Kidney glomerular epithelial cell (primary cell): ENCODE results near the gene HMG20A.
A peak's percentile ranks its signal among the peaks of the same experiment; 100 is the strongest.
"Not testable (repeated sequence)": the region's sequence is repeated elsewhere in the genome, so short reads cannot be mapped to it uniquely, and the experiment has no call there.

ENCODE experiments used
- DNase-seq: peaks from one replicate; lab custom pipeline; 2025; lab: John Stamatoyannopoulos, UW

Gene HMG20A

DNA sequence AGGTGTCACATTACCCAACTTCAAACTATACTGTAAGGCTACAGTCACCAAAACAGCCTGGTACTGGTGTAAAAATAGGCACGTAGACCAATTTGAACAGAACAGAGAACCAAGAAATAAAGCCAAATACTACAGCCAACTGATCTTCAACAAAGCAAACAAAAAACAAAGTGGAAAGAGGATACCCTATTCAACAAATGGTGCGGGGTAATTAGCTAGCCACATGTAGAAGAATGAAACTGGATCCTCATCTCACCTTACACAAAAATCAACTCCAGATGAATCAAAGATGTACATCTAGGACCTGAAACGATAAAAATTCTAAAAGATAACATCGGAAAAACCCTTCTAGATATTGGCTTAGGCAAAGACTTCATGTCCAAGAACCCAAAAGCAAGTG lies 13.8 kb upstream of the HMG20A start:
- no peak for DNase-seq

- DNase-seq: no peak
Measured at GRCh38 chr15:77409259-77410156, 11.2 kb upstream of the HMG20A start.

DNA sequence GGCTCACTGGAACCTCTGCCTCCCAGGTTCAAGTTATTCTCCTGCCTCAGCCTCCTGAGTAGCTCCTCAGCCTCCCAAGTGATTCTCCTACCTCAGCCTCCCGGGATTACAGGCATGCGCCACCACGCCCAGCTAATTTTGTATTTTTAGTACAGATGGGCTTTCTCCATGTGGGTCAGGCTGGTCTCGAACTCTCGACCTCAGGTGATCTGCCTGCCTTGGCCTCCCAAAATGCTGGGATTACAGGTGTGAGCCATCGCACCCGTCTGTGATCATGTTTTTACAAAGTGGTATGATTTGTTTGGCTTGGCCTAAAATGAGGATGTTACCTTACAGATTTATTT lies 10.6 kb upstream of the HMG20A start:
- DNase-seq: not testable (repeated sequence)

DNA sequence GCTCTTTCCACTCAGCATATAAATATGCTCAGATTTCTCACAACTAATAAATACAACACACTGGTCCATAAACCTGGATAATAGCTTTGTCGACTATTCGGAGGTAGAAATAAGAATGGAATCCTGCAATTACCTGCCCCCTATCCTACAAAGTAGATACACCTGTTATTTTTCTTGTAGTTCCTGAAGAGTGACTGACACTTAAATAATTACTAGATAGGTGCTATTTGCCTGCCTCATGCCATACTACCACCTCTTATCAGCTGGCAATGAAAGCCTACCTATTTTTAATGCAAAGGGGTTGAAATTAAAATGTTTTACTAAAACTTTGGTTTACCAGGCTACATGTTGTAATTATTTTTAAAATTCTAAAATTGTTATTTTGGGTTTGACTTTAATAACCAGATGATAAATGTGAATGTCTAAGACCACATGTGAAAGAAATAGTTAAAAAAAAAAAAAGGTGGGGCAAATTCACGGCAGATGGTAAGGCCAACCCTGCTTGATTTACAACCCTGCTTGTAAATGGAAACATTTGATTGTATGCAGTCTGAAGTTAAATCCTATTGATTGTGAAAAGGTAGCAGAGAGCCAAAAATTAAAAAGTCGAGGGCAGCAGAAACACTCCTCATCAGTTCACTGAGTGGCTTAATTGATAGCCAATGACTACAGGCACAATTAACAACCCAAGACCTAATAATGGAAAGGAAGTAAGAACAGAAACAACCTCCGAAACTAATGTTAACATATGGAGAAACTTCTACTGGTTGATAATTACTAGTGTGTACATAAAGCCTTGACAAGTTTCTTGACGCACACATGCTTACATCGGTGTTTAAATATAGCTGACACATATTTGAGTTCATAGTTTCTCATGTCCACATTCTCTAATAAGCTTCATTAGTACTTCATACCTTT lies 9.7 kb upstream of the HMG20A start:
- no peak for DNase-seq

- no peak for DNase-seq
Measured at GRCh38 chr15:77411619-77411976, 9.1 kb upstream of the HMG20A start.

GRCh38 chr15:77412972-77413698 lies 7.6 kb upstream of the HMG20A start:
- no peak for DNase-seq

GRCh38 chr15:77413699-77414349 lies 6.9 kb upstream of the HMG20A start:
- no peak for DNase-seq

- DNase-seq: no peak
Measured at GRCh38 chr15:77414789-77415442, 5.8 kb upstream of the HMG20A start.

- DNase-seq: no peak
Measured at GRCh38 chr15:77415450-77416147, 5.1 kb upstream of the HMG20A start.

DNA sequence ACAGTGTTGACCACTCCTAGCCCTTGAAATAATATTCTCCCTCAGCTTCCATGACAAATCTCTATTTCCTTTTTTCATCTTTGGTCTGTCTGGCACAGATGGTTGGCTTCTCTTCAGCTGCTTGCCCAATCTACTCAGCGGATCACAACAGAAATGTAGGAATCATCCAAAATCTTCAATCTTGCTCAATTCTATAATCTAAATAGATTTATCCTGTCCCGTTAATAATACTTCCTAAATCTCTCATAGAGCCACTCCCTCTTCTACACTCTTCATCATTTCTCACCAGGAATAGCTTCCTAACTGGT lies 4.6 kb upstream of the HMG20A start:
- no peak for DNase-seq

- no peak for DNase-seq
Measured at GRCh38 chr15:77416954-77417353, 3.7 kb upstream of the HMG20A start.

DNA sequence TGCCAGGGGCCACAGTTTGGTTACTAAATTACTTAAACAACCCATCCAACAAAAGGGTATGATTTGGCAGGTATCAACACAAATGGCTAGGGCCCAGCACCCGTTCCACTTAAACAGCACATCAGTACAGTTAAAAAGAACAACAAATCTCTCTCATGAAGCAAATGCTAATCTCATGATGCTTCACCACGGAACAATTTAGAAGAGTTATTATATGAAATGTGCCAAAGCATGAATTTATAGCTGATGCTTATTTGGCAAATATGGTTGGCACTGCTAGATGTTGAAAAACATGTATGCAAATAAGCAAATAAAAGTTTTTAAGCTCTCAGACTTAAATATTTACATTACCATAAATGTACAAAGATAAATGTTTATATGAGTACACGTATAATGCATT lies 3.1 kb upstream of the HMG20A start:
- no peak for DNase-seq

DNA sequence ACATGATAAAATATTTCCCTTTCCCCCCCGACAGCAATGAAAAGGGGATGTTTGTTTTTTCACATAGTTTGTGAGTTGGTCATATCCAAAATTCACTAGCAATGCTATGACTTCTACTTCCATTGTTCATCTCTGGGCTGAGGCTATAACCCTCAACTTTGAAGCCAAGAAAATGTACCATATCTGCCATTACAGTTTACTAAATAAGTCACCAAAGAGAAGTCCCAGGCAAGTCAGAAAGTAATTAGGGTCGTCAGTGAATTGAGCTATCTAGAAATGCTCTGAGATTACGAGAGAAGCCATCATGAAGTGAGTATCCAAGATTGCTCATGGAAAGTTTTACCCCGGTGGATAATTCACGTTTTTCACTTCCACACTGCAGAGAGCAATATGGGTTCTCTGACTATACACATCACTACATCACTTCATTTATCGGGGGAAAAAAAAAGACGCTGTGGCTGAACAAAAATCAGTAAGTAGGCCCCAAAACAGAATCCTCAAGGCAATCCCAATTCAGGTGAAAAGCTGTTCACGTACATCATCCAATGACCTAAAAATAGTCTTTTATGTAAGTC lies 2.2 kb upstream of the HMG20A start:
- no peak for DNase-seq

DNA sequence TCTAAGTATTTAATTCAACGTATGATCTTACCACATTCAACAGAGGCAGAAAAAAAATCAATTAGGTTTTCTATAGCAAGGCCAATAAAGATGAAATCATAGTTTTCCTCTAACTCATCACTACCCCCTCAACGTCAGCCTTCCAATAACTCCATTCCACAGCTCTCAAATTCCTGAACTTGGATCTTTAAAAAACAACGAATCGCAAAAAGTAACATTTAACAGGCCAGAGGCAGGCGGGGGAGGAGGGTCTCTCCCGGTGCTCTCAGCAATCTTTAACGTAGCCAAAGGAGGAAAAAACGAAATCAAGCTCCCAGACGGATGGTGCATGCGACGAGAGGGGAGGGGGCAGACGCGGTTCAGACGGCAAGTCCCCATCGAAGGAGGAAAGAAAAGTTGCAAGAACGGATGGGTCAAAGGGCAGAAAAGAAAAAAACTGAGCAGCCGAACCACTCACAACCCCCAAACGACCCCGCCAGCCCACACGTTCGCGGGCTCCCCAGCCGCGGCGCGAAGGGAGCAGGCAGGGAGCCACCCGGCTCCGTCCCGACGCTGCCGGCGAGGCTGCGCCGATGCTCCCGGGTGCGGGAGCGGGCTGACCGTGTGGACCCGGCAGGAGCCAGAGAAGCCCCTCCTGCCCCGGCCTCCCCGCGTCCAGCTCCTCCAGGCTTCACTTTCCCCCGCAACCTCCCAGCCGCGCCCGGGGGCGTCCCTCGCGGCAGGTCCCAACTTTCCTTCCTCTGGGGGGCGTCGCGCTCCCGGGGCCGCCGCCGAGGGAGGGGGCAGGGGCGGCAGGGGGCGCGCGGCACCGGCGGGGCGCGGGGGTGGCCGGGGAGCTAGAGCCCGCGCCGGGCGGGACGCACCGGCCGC lies 1.5 kb upstream of the HMG20A start:
- peak; percentile 22 for DNase-seq

DNA sequence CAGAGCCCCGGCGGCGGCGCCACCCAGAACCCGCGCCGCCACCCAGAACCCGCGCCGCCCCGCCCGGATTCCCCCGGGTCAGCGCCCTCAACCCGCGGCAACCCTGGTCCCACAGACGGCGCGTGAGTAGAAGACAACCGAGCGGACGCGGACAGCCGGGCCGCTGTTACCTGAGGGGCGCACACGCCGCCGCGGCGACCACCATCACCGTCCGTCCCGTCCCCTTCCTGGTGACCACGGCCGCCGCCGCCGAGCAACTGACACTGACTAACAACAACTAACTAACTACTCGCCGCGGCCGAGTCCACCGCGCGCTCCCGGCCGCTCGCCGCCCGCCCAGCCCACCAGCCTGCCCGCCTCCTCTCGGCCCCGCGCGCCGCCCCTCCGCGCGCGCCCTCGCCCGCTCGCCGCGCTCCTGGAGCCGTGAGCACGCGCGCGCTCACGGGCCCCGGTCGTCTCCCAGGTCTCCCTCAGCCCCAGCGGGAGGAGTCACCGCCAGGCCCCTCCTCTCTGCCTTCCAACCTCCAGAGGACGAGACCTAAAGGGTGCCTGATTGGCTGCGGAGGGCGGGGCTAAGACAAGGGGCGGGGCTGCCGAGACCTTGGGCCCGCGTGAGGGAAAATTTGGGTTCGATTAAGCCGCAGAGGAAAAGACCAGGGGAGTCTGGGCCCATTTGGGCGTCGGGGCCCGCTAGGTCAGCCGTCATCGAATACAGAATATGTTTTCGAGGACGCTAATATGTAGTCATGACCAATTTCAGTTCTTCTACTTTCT lies 665 bp upstream of the HMG20A start, which contains the start of gene PEAK1:
Gene PEAK1, minus strand, starts transcription at position 269 of the 774 bp plus-strand sequence. CDS start 238,178 bp downstream, outside the sequence.
- peak; percentile 96 for DNase-seq

GRCh38 chr15:77421370-77421700 lies 647 bp downstream of the HMG20A start:
- no peak for DNase-seq

- no peak for DNase-seq
Measured at GRCh38 chr15:77425104-77425503, 4.4 kb downstream of the HMG20A start.

DNA sequence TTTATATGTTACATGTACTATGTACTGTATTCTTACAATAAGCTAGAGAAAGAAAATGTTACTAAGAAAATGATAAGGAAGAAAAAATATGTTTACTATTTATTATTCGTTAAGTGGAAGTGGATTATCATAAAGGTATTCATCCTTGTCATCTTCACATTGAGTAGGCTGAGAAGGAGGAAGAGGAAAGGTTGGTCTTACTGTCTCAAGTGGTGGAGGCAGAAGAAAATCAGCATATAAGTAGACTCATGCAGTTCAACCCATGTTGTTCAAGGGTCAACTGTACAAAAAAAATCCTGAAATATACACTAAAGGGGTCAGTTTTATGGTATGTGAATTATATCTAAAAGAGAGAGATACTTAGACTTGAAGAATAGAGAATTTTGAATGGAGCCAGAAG lies 5.7 kb downstream of the HMG20A start:
- no peak for DNase-seq

GRCh38 chr15:77426871-77427270 lies 6.2 kb downstream of the HMG20A start:
- DNase-seq: peak; percentile 68
